ENCODE measurements around the gene KAT7.
A peak's percentile ranks its signal among the peaks of the same experiment; 100 is the strongest.
"Not testable (repeated sequence)": the region's sequence is repeated elsewhere in the genome, so short reads cannot be mapped to it uniquely, and the experiment has no call there.

The KAT7 gene

GRCh38 chr17:49809056-49809455 lies 20.6 kb downstream of the KAT7 start:
- no peak for DNase-seq (ENCODE audit: low read depth)

GRCh38 chr17:49814781-49815529 lies 26.5 kb downstream of the KAT7 start:
- DNase-seq (ENCODE audit: low read depth) = no peak

- no peak for DNase-seq (ENCODE audit: low read depth)
These were observed 27.3 kb downstream of the KAT7 start for GRCh38 chr17:49815761-49816281.

GRCh38 chr17:49817993-49818392 lies 29.5 kb downstream of the KAT7 start:
- no peak for DNase-seq (ENCODE audit: low read depth)

GRCh38 chr17:49819138-49819537 lies 30.7 kb downstream of the KAT7 start:
- DNase-seq (ENCODE audit: low read depth) = no peak

- DNase-seq (ENCODE audit: low read depth) = no peak
These were observed 31.2 kb downstream of the KAT7 start for GRCh38 chr17:49819651-49820050.

- no peak for DNase-seq (ENCODE audit: low read depth)
These were observed 32.3 kb downstream of the KAT7 start for GRCh38 chr17:49820773-49821172.

- no peak for DNase-seq (ENCODE audit: low read depth)
These were observed 33.0 kb downstream of the KAT7 start for GRCh38 chr17:49821466-49821865.

- DNase-seq (ENCODE audit: low read depth) = no peak
These were observed 33.4 kb downstream of the KAT7 start for GRCh38 chr17:49821916-49822315.

GRCh38 chr17:49822829-49823228 lies 34.3 kb downstream of the KAT7 start:
- no peak for DNase-seq (ENCODE audit: low read depth)

GRCh38 chr17:49823614-49824013 lies 35.1 kb downstream of the KAT7 start:
- peak; percentile 26 for DNase-seq (ENCODE audit: low read depth)

GRCh38 chr17:49825645-49826044 lies 37.2 kb downstream of the KAT7 start:
- no peak for DNase-seq (ENCODE audit: low read depth)

GRCh38 chr17:49828325-49828724 lies 39.8 kb downstream of the KAT7 start:
- DNase-seq (ENCODE audit: low read depth) = not testable (repeated sequence)

GRCh38 chr17:49829026-49829425 lies 40.5 kb downstream of the KAT7 start:
- no peak for DNase-seq (ENCODE audit: low read depth)

- peak; percentile 55 for DNase-seq (ENCODE audit: low read depth)
These were observed 42.1 kb downstream of the KAT7 start for GRCh38 chr17:49830605-49831004.

GRCh38 chr17:49832840-49833599 lies 44.5 kb downstream of the KAT7 start:
- no peak for DNase-seq (ENCODE audit: low read depth)

GRCh38 chr17:49834118-49834743 lies 45.8 kb downstream of the KAT7 start:
- DNase-seq (ENCODE audit: low read depth) = no peak

- no peak for DNase-seq (ENCODE audit: low read depth)
These were observed 47.0 kb downstream of the KAT7 start for GRCh38 chr17:49835472-49835871.

GRCh38 chr17:49836111-49837030 lies 47.9 kb downstream of the KAT7 start:
- DNase-seq (ENCODE audit: low read depth) = peak; percentile 28

- no peak for DNase-seq (ENCODE audit: low read depth)
These were observed 51.0 kb downstream of the KAT7 start for GRCh38 chr17:49839455-49839854.

GRCh38 chr17:49841548-49841947 lies 53.1 kb downstream of the KAT7 start:
- DNase-seq (ENCODE audit: low read depth) = no peak

GRCh38 chr17:49842371-49842770 lies 53.9 kb downstream of the KAT7 start:
- no peak for DNase-seq (ENCODE audit: low read depth)
